Measurements from ENCODE around the gene RBMS3. TPM values are rescaled to one million over a fixed set of nuclear protein-coding genes. Genes with fewer than 3 reads are reported as not detected.

RBMS3 gene
- total and polyA plus RNA-seq, 4 donors, result 4.8 to 117 (median 29.4) TPM

GRCh38 chr3:29514912-29515311, 234.0 kb downstream of the RBMS3 start:
- ATAC-seq (ENCODE audit: insufficient read depth, low FRiP score) (no peak), DNase-seq (no peak)
- no peaks in the 10 kb centered on the region for H3K27me3 ChIP-seq (ENCODE audit: control insufficient read depth in 3 of 3, insufficient read depth in 3 of 3, low read length in 2 of 3)
- H3K27ac ChIP-seq (ENCODE audit: low read depth in 1 of 2, low read length in 1 of 2), result no peak overlapping the region
- no peaks in the 10 kb centered on the region for H3K36me3 ChIP-seq (ENCODE audit: control insufficient read depth in 4 of 4, insufficient read depth in 4 of 4, low read length in 4 of 4)
- H3K4me1 ChIP-seq (ENCODE audit: control insufficient read depth in 5 of 5, insufficient read depth in 5 of 5, low read length in 5 of 5), result peaks cover 3 to 25% (median 20%) of the 10 kb centered on the region in 5 donors
- H3K9ac ChIP-seq (ENCODE audit: insufficient read depth in 1 of 2, low read length in 2 of 2), result no peak overlapping the region
- no peak overlapping the region for H3K4me3 ChIP-seq
- 21 to 30% methylated on average over 3 of the region's 3 CpGs for WGBS, 2 donors
- no peak for TF ChIP-seq CTCF (IDR thresholded peaks at IDR 0.05; ENCODE audit: control extremely low read depth, extremely low read depth)
- peaks cover 0 to 4% (median under 1%) of the 10 kb centered on the region in 4 donors for H3K9me3 ChIP-seq (ENCODE audit: control insufficient read depth in 4 of 4, insufficient read depth in 3 of 4, low read length in 3 of 4)

- H3K4me1 ChIP-seq (ENCODE audit: control insufficient read depth in 5 of 5, insufficient read depth in 5 of 5, low read length in 5 of 5), result peaks cover 3 to 25% (median 20%) of the 10 kb centered on the region in 5 donors
- H3K9me3 ChIP-seq (ENCODE audit: control insufficient read depth in 4 of 4, insufficient read depth in 3 of 4, low read length in 3 of 4), result peaks cover 0 to 4% (median under 1%) of the 10 kb centered on the region in 4 donors
- H3K36me3 ChIP-seq (ENCODE audit: control insufficient read depth in 4 of 4, insufficient read depth in 4 of 4, low read length in 4 of 4), result no peaks in the 10 kb centered on the region
- no peak overlapping the region for H3K27ac ChIP-seq (ENCODE audit: low read depth in 1 of 2, low read length in 1 of 2)
- 32 to 36% methylated on average over 2 of the region's 2 CpGs for WGBS, 2 donors
- no peak overlapping the region for H3K4me3 ChIP-seq
- no peak overlapping the region for H3K9ac ChIP-seq (ENCODE audit: insufficient read depth in 1 of 2, low read length in 2 of 2)
- no peak for TF ChIP-seq CTCF (IDR thresholded peaks at IDR 0.05; ENCODE audit: control extremely low read depth, extremely low read depth)
- ATAC-seq (ENCODE audit: insufficient read depth, low FRiP score) (no peak), DNase-seq (no peak)
- no peaks in the 10 kb centered on the region for H3K27me3 ChIP-seq (ENCODE audit: control insufficient read depth in 3 of 3, insufficient read depth in 3 of 3, low read length in 2 of 3)
Measured at GRCh38 chr3:29515451-29515850, 234.6 kb downstream of the RBMS3 start.

GRCh38 chr3:29516164-29516563, 235.3 kb downstream of the RBMS3 start:
- no peaks in the 10 kb centered on the region for H3K27me3 ChIP-seq (ENCODE audit: control insufficient read depth in 3 of 3, insufficient read depth in 3 of 3, low read length in 2 of 3)
- WGBS, 2 donors, result 88 to 91% methylated on average over 4 of the region's 4 CpGs
- peaks cover 0 to 4% (median under 1%) of the 10 kb centered on the region in 4 donors for H3K9me3 ChIP-seq (ENCODE audit: control insufficient read depth in 4 of 4, insufficient read depth in 3 of 4, low read length in 3 of 4)
- peaks cover 3 to 25% (median 20%) of the 10 kb centered on the region in 5 donors for H3K4me1 ChIP-seq (ENCODE audit: control insufficient read depth in 5 of 5, insufficient read depth in 5 of 5, low read length in 5 of 5)
- H3K9ac ChIP-seq (ENCODE audit: insufficient read depth in 1 of 2, low read length in 2 of 2), result no peak overlapping the region
- TF ChIP-seq CTCF (IDR thresholded peaks at IDR 0.05; ENCODE audit: control extremely low read depth, extremely low read depth), result no peak
- H3K4me3 ChIP-seq, result no peak overlapping the region
- no peaks in the 10 kb centered on the region for H3K36me3 ChIP-seq (ENCODE audit: control insufficient read depth in 4 of 4, insufficient read depth in 4 of 4, low read length in 4 of 4)
- ATAC-seq (ENCODE audit: insufficient read depth, low FRiP score) (no peak), DNase-seq (no peak)
- no peak overlapping the region for H3K27ac ChIP-seq (ENCODE audit: low read depth in 1 of 2, low read length in 1 of 2)

- Histone ChIP-seq H3K4me1 (ENCODE audit: control insufficient read depth in 5 of 5, insufficient read depth in 5 of 5, low read length in 5 of 5) (peaks cover 0 to 12% (median 10%) of the 10 kb centered on the region in 5 donors), H3K27ac (ENCODE audit: low read depth in 1 of 2, low read length in 1 of 2) (no peak overlapping the region), H3K9ac (ENCODE audit: insufficient read depth in 1 of 2, low read length in 2 of 2) (no peak overlapping the region), H3K36me3 (ENCODE audit: control insufficient read depth in 4 of 4, insufficient read depth in 4 of 4, low read length in 4 of 4) (no peaks in the 10 kb centered on the region), H3K9me3 (ENCODE audit: control insufficient read depth in 4 of 4, insufficient read depth in 3 of 4, low read length in 3 of 4) (peaks cover 0 to 4% (median under 1%) of the 10 kb centered on the region in 4 donors), H3K27me3 (ENCODE audit: control insufficient read depth in 3 of 3, insufficient read depth in 3 of 3, low read length in 2 of 3) (no peaks in the 10 kb centered on the region), H3K4me3 (no peak overlapping the region)
- no peak for TF ChIP-seq CTCF (IDR thresholded peaks at IDR 0.05; ENCODE audit: control extremely low read depth, extremely low read depth)
- DNase-seq (no peak), ATAC-seq (ENCODE audit: insufficient read depth, low FRiP score) (peak; percentile 24)
- 76 to 81% methylated on average over 3 of the region's 3 CpGs for WGBS, 2 donors
Measured at GRCh38 chr3:29520764-29521163, 239.9 kb downstream of the RBMS3 start.

Measured in lung (tissue), 12 donors.